ENCODE data around the gene KIAA0513.

The KIAA0513 gene

DNA sequence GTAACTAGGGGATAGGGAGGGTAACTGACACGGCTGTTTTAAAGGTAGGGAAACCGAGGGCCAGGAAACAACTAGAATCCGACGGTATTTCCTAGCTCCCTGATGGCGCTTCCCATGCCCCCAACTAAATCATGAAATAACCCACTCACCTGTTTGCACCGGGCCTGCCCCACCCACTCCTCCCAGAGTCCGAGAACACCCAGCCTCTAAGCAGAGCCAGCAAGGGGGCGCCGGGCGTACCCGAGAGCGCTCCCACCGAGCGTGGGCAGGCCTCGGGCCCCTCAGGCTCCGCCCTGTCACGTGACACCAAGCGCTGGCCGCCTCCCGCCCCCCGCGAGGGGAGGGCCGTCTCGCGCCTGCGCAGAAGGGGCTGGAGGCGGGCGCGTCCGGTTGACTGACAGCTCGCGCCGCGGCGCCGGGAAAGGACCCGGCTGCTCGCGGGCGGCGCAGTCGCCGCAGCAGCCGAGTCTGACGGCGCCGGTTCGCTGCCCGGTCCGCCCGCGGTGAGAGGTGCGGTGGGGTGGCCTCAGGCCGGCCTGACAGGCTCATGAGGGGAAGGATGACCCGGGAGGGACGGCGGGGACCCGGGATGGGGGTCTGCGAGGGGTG is at the start of gene KIAA0513:
Gene KIAA0513, plus strand, starts transcription at position 447 of the 609 bp plus-strand sequence. CDS start 39,277 bp downstream, outside the sequence.
- DNase-seq (ENCODE audit: low spot score) = peak; percentile 95

DNA sequence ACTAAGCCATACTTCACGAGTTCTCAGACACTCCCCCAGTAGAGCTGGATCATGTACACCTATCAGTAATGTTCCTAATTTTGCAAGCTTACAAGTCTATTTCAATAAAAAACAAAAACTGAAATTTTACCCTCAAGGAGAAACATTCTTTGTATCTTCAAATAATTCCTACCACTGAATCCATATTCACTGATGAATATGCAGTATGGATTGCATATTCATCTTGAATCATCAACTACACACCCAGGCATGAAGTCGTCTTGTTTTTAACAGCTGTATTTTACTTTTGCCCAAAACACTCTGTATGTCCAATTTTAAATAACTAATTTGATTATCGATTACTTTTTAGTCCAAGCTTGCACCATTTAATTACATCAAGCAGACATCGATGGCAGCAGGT is 48.1 kb upstream of the KIAA0513 start:
- DNase-seq (ENCODE audit: low spot score) = no peak

GRCh38 chr16:84982434-84982833 is 45.2 kb upstream of the KIAA0513 start:
- no peak for DNase-seq (ENCODE audit: low spot score)

DNA sequence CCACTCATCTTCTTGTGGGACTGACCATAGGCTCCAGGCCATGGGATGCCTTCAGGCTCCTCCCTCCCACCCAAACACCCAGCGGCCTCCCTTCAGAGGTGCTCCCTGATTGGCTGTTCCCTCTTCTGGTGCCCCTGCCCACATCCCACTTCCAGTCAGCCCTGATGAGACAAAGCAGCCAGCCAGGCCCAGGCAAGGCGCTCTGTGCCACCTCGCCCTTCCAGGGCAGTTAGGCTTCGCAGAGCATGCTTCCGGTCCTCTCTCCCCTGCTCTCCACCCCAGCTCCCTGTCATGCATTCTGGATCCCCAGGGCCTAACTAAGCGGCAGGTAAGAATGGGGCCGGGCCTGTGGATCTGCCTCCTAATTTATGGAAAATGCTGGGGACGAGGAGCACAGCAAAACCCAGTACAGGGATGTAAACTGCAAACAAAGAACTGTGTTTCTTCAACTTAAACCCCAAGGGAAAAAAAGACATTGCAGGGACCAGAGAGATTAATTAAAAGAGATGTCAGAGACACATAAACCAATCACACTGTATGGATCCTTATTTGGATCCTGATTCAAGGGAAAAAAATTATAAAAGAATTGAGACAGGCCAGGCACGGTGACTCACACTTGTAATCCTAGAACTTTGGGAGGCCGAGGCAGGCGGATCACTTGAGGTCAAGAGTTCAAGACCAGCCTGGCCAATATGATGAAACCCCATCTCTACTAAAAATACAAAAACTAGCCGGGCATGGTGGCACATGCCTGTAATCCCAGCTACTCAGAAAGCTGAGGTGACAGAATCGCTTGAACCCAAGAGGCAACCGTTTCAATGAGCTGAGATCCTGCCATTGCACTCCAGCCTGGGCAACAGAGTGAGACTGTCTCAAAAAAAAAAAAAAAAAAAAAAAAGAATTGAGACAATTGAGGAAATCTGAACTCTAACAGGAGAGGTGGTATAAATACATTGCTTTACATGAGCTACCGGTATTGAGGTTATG is 42.2 kb upstream of the KIAA0513 start:
- peak; percentile 29 for DNase-seq (ENCODE audit: low spot score)

DNA sequence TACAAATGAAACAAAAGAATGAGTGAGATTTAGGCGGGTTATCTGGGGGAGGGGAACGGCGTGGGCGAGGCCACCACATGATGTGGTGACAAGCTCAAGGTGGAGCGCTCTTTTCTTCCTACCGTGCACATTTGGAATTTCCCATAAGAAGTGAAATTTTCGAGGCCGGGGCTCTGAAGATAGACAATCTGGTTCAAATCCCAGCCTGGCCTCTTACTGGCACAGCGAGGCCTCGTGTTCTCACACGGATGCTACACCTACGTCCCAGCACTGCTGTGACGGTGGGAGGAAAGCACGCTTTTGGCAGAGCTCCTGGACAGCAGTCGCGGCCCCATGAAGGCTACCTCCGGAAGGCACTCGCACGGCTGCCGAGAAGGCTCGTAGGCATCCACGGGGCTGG is 41.5 kb upstream of the KIAA0513 start:
- DNase-seq (ENCODE audit: low spot score) = no peak

- no peak for DNase-seq (ENCODE audit: low spot score)
These were observed 40.7 kb upstream of the KIAA0513 start for GRCh38 chr16:84986879-84987278.

DNA sequence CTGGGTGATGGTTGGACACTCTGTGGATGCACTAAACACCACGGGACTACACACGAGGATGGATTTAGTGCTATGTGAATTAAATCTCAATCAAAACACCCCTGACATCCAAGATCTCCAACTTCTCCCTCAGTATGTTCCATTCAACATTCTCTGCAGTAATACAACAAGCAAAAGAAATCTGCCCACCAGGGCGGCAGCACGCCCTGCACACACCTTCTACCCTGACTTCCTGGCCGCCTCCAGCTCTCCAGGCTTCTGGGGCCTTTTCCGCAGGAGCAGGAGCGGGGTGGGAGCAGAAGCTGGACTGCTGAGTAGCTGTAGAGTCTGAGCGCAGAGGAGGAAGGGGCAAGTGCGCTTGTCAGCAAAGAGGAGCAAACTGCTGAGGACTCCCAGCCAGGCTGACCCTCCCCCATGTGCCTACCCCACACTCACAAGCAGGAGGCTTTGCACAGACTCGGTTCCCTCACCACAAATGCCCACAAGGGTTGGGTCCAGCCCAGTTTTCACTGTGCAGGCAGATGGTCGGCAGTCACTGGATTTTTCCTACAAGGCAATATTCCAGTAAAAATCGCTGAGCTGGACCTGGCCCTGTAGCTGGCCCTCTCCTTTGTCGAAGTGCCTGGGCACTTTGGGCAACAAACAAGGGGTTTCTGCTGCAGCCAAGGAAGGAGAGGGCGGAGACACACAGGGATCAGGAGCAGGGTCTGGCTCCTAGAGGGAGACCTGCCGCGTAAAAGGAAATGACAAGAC is 39.1 kb upstream of the KIAA0513 start:
- DNase-seq (ENCODE audit: low spot score) = no peak

- no peak for DNase-seq (ENCODE audit: low spot score)
These were observed 37.6 kb upstream of the KIAA0513 start for GRCh38 chr16:84989749-84990620.

GRCh38 chr16:84990782-84991181 is 36.8 kb upstream of the KIAA0513 start:
- DNase-seq (ENCODE audit: low spot score) = no peak

- no peak for DNase-seq (ENCODE audit: low spot score)
These were observed 34.9 kb upstream of the KIAA0513 start for GRCh38 chr16:84992717-84993075.

DNA sequence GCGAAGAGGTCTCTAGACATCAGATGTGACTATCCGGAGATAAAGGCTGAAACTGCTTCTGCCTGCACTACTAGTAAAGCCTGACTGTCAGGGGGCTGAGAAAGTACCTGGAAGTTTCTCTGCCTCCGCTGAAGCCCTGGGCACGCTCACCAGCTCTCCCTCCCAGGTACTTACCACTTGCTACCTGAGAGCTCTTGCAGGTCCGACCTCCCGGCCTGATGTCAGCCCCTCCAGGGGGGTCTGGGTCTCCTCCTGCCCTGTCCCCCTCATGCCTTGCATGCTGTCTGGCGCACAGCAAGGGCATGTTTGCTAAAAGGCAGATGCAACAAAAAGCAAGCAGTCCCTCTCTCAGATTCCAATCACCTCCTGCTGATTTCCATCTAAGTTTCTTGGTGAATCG is 33.7 kb upstream of the KIAA0513 start:
- no peak for DNase-seq (ENCODE audit: low spot score)

DNA sequence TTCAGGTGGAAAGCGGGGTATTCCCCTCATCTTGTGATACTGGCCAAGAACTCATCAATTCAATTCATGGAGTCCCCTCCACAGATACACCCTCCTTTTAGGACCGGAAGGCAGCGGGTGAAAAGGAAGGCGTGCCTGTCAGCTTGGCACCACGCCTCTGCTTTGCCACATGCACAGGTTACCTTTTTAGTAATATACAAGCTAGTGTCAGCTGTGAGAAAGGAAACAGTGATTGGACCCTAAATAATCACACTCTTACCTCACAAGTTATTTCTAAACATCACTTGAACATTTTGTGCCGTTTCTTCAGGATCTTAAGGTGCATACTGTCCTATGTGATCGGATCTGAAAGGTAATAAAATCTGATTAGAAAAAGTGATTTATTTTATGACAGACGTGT is 31.9 kb upstream of the KIAA0513 start:
- no peak for DNase-seq (ENCODE audit: low spot score)

- no peak for DNase-seq (ENCODE audit: low spot score)
These were observed 31.2 kb upstream of the KIAA0513 start for GRCh38 chr16:84996365-84996764.

- DNase-seq (ENCODE audit: low spot score) = no peak
These were observed 28.4 kb upstream of the KIAA0513 start for GRCh38 chr16:84999200-84999599.

- DNase-seq (ENCODE audit: low spot score) = no peak
These were observed 27.6 kb upstream of the KIAA0513 start for GRCh38 chr16:84999857-85000480.

DNA sequence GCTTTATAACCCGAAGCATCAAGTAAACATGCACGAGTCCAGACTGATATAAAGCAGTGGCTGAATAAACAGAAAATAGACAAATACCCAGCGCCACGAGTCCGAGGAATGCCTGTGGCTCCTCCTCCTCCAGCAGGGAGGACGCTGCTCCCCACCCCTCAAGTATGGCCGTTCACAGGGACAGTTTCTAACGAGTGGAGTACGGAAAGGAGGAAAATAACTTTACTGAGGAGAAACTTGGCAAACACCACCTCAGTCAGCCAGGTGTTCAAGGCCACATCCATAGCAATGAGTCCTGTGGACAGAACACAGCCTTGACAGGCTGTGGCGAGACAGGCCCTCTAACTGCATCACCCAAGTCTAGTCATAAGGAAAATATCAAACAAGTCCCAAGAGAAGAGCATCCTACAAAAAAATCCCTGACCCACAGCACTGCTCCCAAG is 25.5 kb upstream of the KIAA0513 start:
- no peak for DNase-seq (ENCODE audit: low spot score)

- no peak for DNase-seq (ENCODE audit: low spot score)
These were observed 25.0 kb upstream of the KIAA0513 start for GRCh38 chr16:85002608-85003007.

DNA sequence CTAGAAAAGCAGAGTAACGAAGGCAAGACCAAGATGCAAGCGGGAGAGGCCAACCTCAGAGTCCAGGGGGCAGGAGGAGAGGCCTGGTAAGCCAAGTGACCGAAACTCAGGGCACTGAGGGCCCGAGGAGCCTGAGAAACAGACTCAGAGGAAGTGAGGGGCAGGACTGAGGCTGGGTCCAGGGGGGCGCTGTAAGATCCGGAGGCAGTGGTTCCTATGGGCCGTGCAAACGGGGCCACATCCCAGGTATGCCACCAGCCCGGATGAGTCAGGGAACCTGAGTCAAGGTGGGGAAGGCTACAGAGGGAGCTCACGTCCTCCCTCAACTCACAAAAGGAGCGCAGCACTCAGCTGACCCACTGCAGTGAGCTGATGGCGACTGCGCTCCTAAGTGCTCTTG is 24.5 kb upstream of the KIAA0513 start:
- no peak for DNase-seq (ENCODE audit: low spot score)

DNA sequence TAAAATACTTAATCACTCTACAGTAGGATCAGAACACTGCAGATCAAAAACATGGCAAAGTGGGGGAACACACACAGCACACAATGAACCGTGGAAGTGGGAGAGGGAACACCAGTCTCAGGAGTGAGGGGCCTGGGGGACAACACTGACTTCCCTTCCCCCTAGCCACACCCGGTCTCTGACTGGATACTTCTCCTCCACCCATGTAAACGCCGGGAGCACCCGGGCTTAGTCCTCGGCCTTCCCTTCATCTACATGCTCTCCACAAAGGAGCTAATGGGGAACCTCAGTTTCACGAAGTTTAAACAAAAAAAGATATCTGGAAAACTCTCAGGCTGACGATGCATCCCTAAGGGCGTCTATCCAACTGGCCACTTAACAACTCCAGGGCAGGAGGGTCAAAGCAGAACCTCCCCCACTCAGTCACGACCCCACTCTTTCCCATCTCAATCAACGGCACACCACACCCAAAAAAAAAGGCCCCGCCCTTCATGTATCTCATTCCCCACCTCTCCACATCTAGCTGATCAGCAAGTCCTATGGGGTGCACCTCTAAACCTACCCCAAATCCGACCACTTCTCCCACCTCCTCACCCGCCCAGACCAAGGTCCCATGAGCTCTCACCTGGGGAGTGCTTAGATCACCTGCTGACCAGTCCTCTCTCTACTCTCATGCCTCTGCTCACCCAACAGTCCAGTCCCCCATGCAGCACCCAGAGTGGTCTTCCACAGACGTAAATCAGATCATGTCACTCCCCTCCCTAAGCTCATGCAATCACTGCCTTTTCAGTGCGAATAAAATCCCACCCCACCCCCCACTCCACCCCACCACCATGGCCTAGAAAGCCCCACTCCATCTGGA is 23.6 kb upstream of the KIAA0513 start:
- DNase-seq (ENCODE audit: low spot score) = no peak

DNA sequence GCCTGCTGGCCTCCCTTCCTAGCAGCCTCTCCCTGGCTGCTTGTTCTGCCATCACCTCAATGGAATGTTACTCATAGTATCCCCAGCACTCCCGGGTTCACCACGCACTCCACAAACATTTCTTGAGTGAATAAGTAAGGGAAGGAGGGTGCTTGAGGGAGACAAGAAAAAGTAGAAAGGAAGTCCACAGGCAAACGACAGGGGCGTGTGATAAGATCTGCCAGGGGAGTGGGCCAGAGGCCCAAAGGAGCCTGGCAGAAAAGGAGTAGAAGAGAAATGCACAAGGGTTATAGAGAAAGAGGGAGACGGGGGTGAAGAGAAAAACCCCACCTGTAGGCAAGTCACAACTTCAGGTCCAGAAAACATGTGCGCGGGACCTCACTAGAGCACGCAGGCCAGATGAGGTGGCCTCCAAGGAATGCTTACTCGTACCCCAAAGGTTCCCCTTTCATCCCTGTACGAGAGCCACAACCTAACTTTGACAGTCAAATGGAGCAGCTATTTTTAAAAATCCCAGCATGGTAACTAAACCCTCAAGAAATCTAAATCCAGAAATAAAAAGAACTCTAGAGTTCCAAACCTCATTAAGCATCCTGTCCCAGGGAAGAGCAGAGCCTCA is 22.9 kb upstream of the KIAA0513 start:
- DNase-seq (ENCODE audit: low spot score) = no peak

Data from COLO829 (cell line).